Measurements from ENCODE around the gene CRAMP1.
"Not testable (repeated sequence)": the region's sequence is repeated elsewhere in the genome, so short reads cannot be mapped to it uniquely, and the experiment has no call there.

CRAMP1 gene

GRCh38 chr16:1713331-1713730 is 101.2 kb downstream of the CRAMP1 start:
- no peak for DNase-seq (ENCODE audit: low read depth)

- no peak for DNase-seq (ENCODE audit: low read depth)
Observed at GRCh38 chr16:1713933-1714332, 101.8 kb downstream of the CRAMP1 start.

- DNase-seq (ENCODE audit: low read depth) = no peak
Observed at GRCh38 chr16:1715220-1715619, 103.1 kb downstream of the CRAMP1 start.

DNA sequence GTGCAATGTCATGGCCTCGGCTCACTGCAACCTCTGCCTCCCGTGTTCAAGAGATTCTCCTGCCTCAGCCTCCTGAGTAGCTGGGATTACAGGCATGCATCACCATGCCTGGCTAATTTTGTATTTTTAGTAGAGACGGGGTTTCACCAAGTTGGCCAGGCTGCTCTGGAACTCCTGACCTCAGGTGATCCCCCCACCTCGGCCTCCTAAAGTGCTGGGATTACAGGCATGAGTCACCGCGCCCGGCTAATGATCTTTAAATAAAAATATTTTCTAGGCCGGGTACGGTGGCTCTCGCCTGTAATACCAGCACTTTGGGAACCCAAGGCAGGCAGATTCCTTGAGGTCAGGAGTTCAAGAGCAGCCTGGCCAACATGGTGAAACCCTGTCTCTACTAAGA is 106.1 kb downstream of the CRAMP1 start:
- not testable (repeated sequence) for DNase-seq (ENCODE audit: low read depth)

DNA sequence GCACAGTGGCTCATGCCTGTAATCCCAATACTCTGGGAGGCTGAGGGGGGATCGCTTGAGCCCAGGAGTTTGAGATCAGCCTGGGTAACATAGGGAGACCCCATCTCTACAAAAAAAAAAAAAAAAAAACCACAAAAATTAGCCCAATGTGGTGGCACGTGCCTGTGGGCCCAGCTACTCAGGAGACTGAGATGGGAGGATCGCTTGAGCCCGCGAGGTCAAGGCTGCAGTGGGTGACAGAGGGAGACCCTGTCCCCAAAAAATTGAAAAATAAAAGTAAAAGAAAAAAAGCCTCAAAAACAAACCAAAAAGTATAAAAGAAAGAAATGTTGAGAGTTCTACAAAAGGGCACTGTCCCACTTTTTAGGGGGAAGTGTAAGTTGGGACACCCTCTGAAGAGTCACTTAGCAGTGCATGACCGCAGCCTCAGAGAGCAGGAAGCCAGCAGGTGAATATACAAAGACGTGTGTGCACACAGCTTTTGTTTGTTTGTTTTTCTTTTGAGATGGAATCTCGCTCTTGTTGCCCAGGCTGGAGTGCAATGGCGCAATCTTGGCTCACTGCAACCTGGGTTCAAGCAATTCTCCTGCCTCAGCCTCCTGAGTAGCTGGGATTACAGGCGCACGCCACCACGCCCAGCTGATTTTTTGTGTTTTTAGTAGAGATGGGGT is 107.5 kb downstream of the CRAMP1 start:
- DNase-seq (ENCODE audit: low read depth) = not testable (repeated sequence)

DNA sequence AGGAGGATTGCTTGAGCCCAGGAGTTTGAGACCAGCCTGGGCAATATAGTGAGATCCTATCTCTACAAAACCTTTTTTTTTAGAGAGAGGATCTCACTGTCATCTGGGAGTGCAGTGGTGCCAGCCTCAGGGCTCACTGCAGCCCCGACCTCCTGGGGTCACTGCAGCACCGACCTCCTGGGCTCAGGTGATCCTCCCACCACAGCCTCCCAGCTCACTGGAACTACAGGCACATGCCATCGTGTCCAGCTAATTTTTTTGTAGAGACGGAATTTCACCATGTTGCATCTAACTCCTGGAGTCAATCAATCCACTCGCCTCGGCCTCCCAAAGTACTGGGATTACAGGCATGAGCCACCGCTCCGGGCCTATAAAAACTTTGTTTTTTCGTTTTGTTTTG is 109.2 kb downstream of the CRAMP1 start:
- no peak for DNase-seq (ENCODE audit: low read depth)

- DNase-seq (ENCODE audit: low read depth) = no peak
Observed at GRCh38 chr16:1723450-1724147, 111.4 kb downstream of the CRAMP1 start.

DNA sequence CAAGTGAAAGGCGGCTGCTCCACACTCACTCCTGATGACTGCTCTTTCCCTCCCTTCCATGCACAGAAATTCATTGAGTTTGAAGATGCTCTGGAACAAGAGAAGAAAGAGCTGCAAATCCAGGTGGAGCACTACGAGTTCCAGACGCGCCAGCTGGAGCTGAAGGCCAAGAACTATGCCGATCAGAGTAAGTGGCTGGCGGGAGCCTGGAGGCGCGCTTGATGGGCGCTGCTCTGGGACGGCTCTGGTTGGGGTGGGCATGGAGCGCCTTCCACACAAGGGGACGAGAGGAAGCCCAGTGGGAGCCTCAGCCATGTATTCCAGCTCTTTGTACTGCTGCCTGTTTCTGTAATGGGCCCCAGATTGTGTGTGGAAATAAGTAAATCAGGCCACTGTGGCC is 112.3 kb downstream of the CRAMP1 start:
- DNase-seq (ENCODE audit: low read depth) = no peak

DNA sequence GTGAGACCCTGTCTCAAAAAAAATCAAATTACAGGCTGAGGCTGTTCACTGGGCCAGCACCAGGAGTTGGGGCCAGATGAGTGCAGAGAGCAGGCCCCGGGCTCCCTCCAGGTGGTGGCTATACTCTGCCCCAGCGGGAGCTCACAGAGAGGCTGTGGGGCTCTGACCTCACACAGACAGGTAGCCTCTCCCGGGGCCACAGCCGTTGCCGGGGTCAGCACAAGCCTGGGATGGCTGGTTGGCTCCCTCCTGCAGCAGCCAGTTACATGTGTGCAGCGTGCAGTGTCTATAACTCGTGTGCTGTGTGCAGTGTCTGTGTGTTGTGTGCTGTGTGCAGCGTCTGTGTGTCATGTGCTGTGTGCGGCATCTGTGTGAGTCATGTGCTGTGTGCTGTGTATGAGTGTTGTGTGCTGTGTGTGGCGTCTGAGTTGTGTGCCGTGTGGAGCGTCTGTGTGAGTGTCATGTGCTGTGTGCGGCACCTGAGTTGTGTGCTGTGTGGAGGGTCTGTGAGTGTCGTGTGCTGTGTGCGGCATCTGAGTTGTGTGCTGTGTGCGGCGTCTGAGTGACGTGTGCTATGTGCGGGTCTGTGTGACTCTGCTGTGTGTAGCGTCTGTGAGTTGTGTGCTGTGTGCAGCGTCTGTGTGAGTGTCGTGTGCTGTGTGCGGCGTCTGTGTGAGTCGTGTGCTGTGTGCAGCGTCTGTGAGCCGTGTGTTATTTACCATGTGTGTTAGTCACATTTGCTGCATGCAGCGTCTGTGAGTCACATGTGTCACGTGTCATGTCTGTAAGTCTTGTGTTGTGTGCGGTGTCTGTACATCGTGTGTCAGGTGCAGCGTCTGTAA is 114.7 kb downstream of the CRAMP1 start:
- DNase-seq (ENCODE audit: low read depth) = no peak
